Neural progenitor cell (in vitro differentiated cells): Measurements from ENCODE around the gene ADRB1. TPM values are rescaled to one million over a fixed set of nuclear protein-coding genes. Genes with fewer than 3 reads are reported as not detected.
A peak's percentile ranks its signal among the peaks of the same experiment; 100 is the strongest.

Experiments
- DNase-seq: peaks from one replicate; pipeline ENCODE4 v3.0.0-alpha.2; 2016; ENCODE audit warnings: low spot score
- H2AFZ ChIP-seq: fragments of 200-600 bp; sonication (generic); replicated peaks from 2 replicates; pipeline ENCODE4 v1.6.1; 2016; ENCODE audit warnings: antibody characterized with exemption
- H3F3A ChIP-seq: fragments of 200-600 bp; sonication (generic); 2 replicates; pipeline ENCODE4 v1.6.1; 2016; ENCODE audit warnings: antibody characterized with exemption, low read depth
- H3K27ac ChIP-seq: fragments of 200-600 bp; sonication (generic); 2 replicates; pipeline ENCODE4 v1.5.1; 2016; ENCODE audit warnings: mild to moderate bottlenecking
- H3K27me3 ChIP-seq: fragments of 200-600 bp; sonication (generic); 2 replicates; pipeline ENCODE4 v1.6.1; 2016; ENCODE audit warnings: mild to moderate bottlenecking, moderate library complexity
- H3K36me3 ChIP-seq: fragments of 200-600 bp; sonication (generic); 2 replicates; pipeline ENCODE4 v1.5.1; 2016
- H3K4me1 ChIP-seq: fragments of 200-600 bp; sonication (generic); 2 replicates; pipeline ENCODE4 v1.6.1; 2016; ENCODE audit warnings: mixed run types
- H3K4me2 ChIP-seq: fragments of 200-600 bp; sonication (generic); 2 replicates; pipeline ENCODE4 v1.6.1; 2016
- H3K4me3 ChIP-seq: fragments of 200-600 bp; sonication (generic); 2 replicates; pipeline ENCODE4 v1.5.1; 2016
- H3K79me2 ChIP-seq: fragments of 200-600 bp; sonication (generic); 2 replicates; pipeline ENCODE4 v1.6.1; 2016; ENCODE audit warnings: low read depth
- H3K9ac ChIP-seq: fragments of 200-600 bp; sonication (generic); 2 replicates; pipeline ENCODE4 v1.6.1; 2016
- H3K9me3 ChIP-seq: fragments of 200-600 bp; sonication (generic); 2 replicates; pipeline ENCODE4 v1.5.1; 2016; ENCODE audit warnings: low read depth
- H4K20me1 ChIP-seq: fragments of 200-600 bp; sonication (generic); 2 replicates; pipeline ENCODE4 v1.6.1; 2016; ENCODE audit warnings: low read depth
- H3K27ac Mint-ChIP-seq: 3 replicates; pipeline ENCODE4 v1.8.0; 2021; ENCODE audit warnings: mixed read lengths
- H3K27me3 Mint-ChIP-seq: 2 replicates; pipeline ENCODE4 v1.8.0; 2022; ENCODE audit warnings: low read depth, mild to moderate bottlenecking, inconsistent platforms, moderate library complexity, mixed read lengths; ENCODE audit not compliant: insufficient read depth
- H3K36me3 Mint-ChIP-seq: 3 replicates; pipeline ENCODE4 v1.8.0; 2021; ENCODE audit warnings: mixed read lengths
- H3K4me1 Mint-ChIP-seq: 3 replicates; pipeline ENCODE4 v1.8.0; 2021; ENCODE audit warnings: mixed read lengths
- H3K4me3 Mint-ChIP-seq: 3 replicates; pipeline ENCODE4 v1.8.0; 2021; ENCODE audit warnings: mild to moderate bottlenecking, moderate library complexity, mixed read lengths
- H3K9me3 Mint-ChIP-seq: 3 replicates; pipeline ENCODE4 v1.8.0; 2020; ENCODE audit warnings: mixed read lengths
- EZH2 ChIP-seq: fragments of 200-600 bp; sonication (generic); IDR thresholded peaks from 2 replicates; pipeline ENCODE4 v1.6.1; 2017; ENCODE audit warnings: antibody characterized with exemption, mild to moderate bottlenecking, moderate library complexity
- EZH2phosphoT487 ChIP-seq: fragments of 200-600 bp; sonication (generic); IDR thresholded peaks from 2 replicates; pipeline ENCODE4 v1.6.1; 2017; ENCODE audit warnings: antibody characterized with exemption
- total RNA-seq: library from RNA; depleted of rRNA; stranded (reverse); fragments of >200 nt; gene quantifications from 2 replicates; pipeline ENCODE4 v1.2.3, GENCODE V29; 2015; ENCODE audit warnings: low replicate concordance
- TF ChIP-seq, protein P1 (sequence below): fragments of 200-600 bp; sonication (generic); IDR thresholded peaks from 2 replicates; pipeline ENCODE4 v1.5.1; 2017; ENCODE audit warnings: antibody characterized with exemption, mild to moderate bottlenecking

The ADRB1 gene
- total RNA-seq, 1 donor from 2014 or later, result not detected

DNA sequence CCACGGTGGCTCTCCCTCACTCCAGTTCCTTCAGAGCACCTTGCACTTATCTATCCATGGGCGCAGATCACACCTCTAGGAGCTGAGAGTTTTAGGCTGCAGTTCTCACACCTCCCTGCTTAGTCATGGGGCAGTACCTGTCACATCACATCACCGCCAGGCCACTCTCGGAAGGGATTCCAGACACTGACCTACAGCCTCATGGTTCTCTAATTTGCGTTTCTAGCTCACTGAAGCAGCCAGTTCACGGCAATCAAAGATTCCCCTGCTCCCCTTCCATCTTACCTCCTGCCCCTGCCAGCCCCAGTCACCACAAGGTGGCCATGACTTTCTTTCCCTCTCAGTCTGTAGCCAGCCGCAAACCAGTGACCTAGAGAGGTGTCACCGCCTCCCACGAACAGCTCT is 34.2 kb downstream of the ADRB1 start:
- no peaks in the 10 kb centered on the region for H4K20me1 ChIP-seq
- no peak overlapping the region for H3K9ac ChIP-seq
- peak; percentile 33 for DNase-seq
- H3K36me3 ChIP-seq, result no peaks in the 10 kb centered on the region
- no peak overlapping the region for H3K4me2 ChIP-seq
- no peaks in the 10 kb centered on the region for H3K27me3 ChIP-seq
- H3K36me3 Mint-ChIP-seq, result no peaks in the 10 kb centered on the region
- no peak overlapping the region for H2AFZ ChIP-seq
- no peaks in the 10 kb centered on the region for H3K9me3 ChIP-seq
- no peak overlapping the region for H3K27ac Mint-ChIP-seq
- H3K79me2 ChIP-seq, result no peaks in the 10 kb centered on the region
- no peak overlapping the region for H3K4me3 Mint-ChIP-seq
- H3K27ac ChIP-seq, result no peak overlapping the region
- no peak for TF ChIP-seq EZH2
- TF ChIP-seq, protein P1, sequence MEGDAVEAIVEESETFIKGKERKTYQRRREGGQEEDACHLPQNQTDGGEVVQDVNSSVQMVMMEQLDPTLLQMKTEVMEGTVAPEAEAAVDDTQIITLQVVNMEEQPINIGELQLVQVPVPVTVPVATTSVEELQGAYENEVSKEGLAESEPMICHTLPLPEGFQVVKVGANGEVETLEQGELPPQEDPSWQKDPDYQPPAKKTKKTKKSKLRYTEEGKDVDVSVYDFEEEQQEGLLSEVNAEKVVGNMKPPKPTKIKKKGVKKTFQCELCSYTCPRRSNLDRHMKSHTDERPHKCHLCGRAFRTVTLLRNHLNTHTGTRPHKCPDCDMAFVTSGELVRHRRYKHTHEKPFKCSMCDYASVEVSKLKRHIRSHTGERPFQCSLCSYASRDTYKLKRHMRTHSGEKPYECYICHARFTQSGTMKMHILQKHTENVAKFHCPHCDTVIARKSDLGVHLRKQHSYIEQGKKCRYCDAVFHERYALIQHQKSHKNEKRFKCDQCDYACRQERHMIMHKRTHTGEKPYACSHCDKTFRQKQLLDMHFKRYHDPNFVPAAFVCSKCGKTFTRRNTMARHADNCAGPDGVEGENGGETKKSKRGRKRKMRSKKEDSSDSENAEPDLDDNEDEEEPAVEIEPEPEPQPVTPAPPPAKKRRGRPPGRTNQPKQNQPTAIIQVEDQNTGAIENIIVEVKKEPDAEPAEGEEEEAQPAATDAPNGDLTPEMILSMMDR, result peak; percentile 9
- H3K27me3 Mint-ChIP-seq, result peaks cover 4% of the 10 kb centered on the region
- H3F3A ChIP-seq, result no peaks in the 10 kb centered on the region
- H3K4me1 Mint-ChIP-seq, result peaks cover 11% of the 10 kb centered on the region
- no peak overlapping the region for H3K4me3 ChIP-seq
- peaks cover 4% of the 10 kb centered on the region for H3K9me3 Mint-ChIP-seq
- H3K4me1 ChIP-seq, result no peaks in the 10 kb centered on the region

DNA sequence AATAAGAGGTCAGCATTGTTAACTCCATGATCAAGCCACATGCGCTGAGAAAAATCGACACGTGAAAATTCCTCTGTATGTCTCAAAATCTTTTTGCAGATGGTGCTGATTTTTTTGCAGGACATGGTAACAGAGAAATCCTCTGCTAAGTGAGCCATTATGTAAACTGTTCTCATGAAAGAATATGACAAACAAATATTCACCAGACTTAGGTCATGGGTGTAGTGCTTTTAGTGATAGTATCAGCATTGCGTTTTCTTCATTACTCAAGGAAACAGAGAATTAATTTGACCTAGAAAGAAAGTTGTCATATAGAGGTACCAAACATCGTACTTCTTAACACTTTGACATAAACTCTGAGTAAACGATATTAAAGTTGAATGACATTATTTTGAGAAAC is 34.7 kb downstream of the ADRB1 start:
- no peaks in the 10 kb centered on the region for H3K4me1 ChIP-seq
- TF ChIP-seq, protein P1, result no peak
- TF ChIP-seq EZH2phosphoT487 (no peak), EZH2 (no peak)

DNA sequence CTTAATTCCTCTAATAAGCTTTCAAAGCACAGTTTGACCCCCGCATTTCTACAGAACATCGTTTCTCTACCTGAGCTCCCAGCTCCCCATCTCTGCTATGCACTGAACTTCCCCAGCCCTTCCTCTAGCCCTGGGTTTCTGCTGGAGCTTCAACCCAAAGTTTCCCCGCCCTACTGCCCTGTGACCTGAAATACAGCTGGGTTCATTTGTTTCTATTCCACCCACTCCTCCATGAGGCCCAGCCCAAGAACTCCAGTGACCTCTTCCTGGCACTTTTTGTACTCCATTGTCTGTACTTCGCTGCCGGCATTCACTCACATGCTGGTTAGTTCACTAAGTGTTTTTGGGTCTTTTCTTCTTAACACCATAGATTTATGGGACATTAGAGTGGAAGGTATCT is 35.8 kb downstream of the ADRB1 start:
- Histone ChIP-seq H3K79me2 (no peaks in the 10 kb centered on the region), H3K27me3 (no peaks in the 10 kb centered on the region), H4K20me1 (no peaks in the 10 kb centered on the region), H3K4me2 (no peak overlapping the region), H3K27ac (no peak overlapping the region), H3K9me3 (no peaks in the 10 kb centered on the region), H3F3A (peaks cover 4% of the 10 kb centered on the region), H3K4me3 (no peak overlapping the region), H3K36me3 (no peaks in the 10 kb centered on the region), H3K4me1 (no peaks in the 10 kb centered on the region), H2AFZ (peak overlapping the region; percentile 63), H3K9ac (no peak overlapping the region)
- Mint-ChIP-seq H3K27ac (no peak overlapping the region), H3K4me3 (peak overlapping the region; percentile 41), H3K9me3 (peaks cover 6% of the 10 kb centered on the region), H3K27me3 (peaks cover 8% of the 10 kb centered on the region), H3K36me3 (no peaks in the 10 kb centered on the region), H3K4me1 (peaks cover 11% of the 10 kb centered on the region)
- TF ChIP-seq, protein P1, result no peak
- TF ChIP-seq EZH2phosphoT487, result no peak
- TF ChIP-seq EZH2, result no peak
- no peak for DNase-seq

More for the DNA sequence above, 34.7 kb downstream of the ADRB1 start:
- DNase-seq, result no peak
- Histone ChIP-seq H3K4me2 (no peak overlapping the region), H3K4me3 (no peak overlapping the region), H3K27me3 (no peaks in the 10 kb centered on the region), H3F3A (no peaks in the 10 kb centered on the region), H3K36me3 (no peaks in the 10 kb centered on the region), H2AFZ (no peak overlapping the region), H4K20me1 (no peaks in the 10 kb centered on the region), H3K9ac (no peak overlapping the region), H3K9me3 (no peaks in the 10 kb centered on the region), H3K27ac (no peak overlapping the region), H3K79me2 (no peaks in the 10 kb centered on the region)
- Mint-ChIP-seq H3K4me1 (peaks cover 11% of the 10 kb centered on the region), H3K9me3 (peaks cover 4% of the 10 kb centered on the region), H3K27me3 (peaks cover 5% of the 10 kb centered on the region), H3K4me3 (no peak overlapping the region), H3K36me3 (no peaks in the 10 kb centered on the region), H3K27ac (no peak overlapping the region)
